Thyroid gland (tissue), 4 donors: ENCODE results near the gene CHMP1A. TPM values are rescaled to one million over a fixed set of nuclear protein-coding genes. Genes with fewer than 3 reads are reported as not detected.
"Not testable (repeated sequence)": the region's sequence is repeated elsewhere in the genome, so short reads cannot be mapped to it uniquely, and the experiment has no call there.

ENCODE experiments used
- DNase-seq, 2 donors: peaks; one replicate each; pipeline ENCODE4 v3.0.0-alpha.2; 2019
- H3K27ac ChIP-seq, 3 donors: fragments of 200-600 bp; sonication (generic); 1 replicate in 2 of 3; 2 replicates in 1 of 3; pipeline ENCODE4 v1.5.1; 2016 to 2019; ENCODE audit warnings: mild to moderate bottlenecking in 1 of 3, moderate library complexity in 1 of 3
- H3K27me3 ChIP-seq: fragments of 200-600 bp; sonication (generic); one replicate; pipeline ENCODE4 v1.5.1; 2019
- H3K36me3 ChIP-seq, 2 donors: fragments of 200-600 bp; sonication (generic); one replicate each; pipeline ENCODE4 v1.5.1; 2016 to 2019
- H3K4me1 ChIP-seq, 2 donors: fragments of 200-600 bp; sonication (generic); one replicate each; pipeline ENCODE4 v1.5.1; 2017 to 2019
- H3K4me3 ChIP-seq, 3 donors: fragments of 200-600 bp; sonication (generic); replicated peaks in 1 of 3; 1 replicate in 2 of 3; 2 replicates in 1 of 3; pipeline ENCODE4 v1.5.1; 2016; ENCODE audit warnings: mild to moderate bottlenecking in 1 of 3
- H3K9me3 ChIP-seq: fragments of 200-600 bp; sonication (generic); one replicate; pipeline ENCODE4 v1.5.1; 2017
- POLR2A ChIP-seq, 2 donors: fragments of 450-650 bp; IDR thresholded peaks; one replicate each; pipeline ENCODE4 v1.6.1; 2017; ENCODE audit warnings: antibody characterized with exemption in 2 of 2, mild to moderate bottlenecking in 2 of 2, moderate library complexity in 1 of 2
- WGBS, 2 donors: methylation state at CpG; one replicate each; pipeline ENCODE4 v1.1.5; 2017; 5-methylcytosine and 5-hydroxymethylcytosine counted together
- intact Hi-C: fragments of 100-400 bp; cut with DNase I; formaldehyde crosslinking; loops from one replicate; pipeline ENCODE4 v1.15.1; 2023
- total RNA-seq, 4 donors: library from RNA; depleted of rRNA; stranded (reverse); fragments of >200 nt; gene quantifications; one replicate each; pipeline ENCODE4 v1.2.3, GENCODE V29; 2016
- TF ChIP-seq, protein P1 (sequence below), 6 experiments: fragments of 200-600 bp in 3 of 6; fragments of 450-650 bp in 3 of 6; sonication (generic) in 3 of 6; IDR thresholded peaks; one replicate each; pipeline ENCODE4 v1.5.1; 2016 to 2019; ENCODE audit warnings: antibody characterized with exemption in 6 of 6, mild to moderate bottlenecking in 2 of 6, inconsistent platforms in 1 of 6, moderate library complexity in 1 of 6

Gene CHMP1A
- total RNA-seq, 4 donors from 2014 or later: 66.8 to 95.1 (median 76.0) TPM

GRCh38 chr16:89667633-89668032 lies 10.1 kb upstream of the CHMP1A start:
- peaks cover 4 to 7% of the 10 kb centered on the region in 2 donors for H3K4me1 ChIP-seq
- H3K27ac ChIP-seq: no peak overlapping the region
- no peak for DNase-seq
- no peaks in the 10 kb centered on the region for H3K9me3 ChIP-seq
- TF ChIP-seq POLR2A (IDR thresholded peaks at IDR 0.05): no peak
- H3K36me3 ChIP-seq: no peaks in the 10 kb centered on the region
- no peaks in the 10 kb centered on the region for H3K27me3 ChIP-seq
- H3K4me3 ChIP-seq: no peak overlapping the region
- 73 to 93% methylated on average over 5 to 6 of the region's 9 CpGs for WGBS, 2 donors
- intact Hi-C loops: no loop called here

- H3K36me3 ChIP-seq, H3K27ac ChIP-seq, H3K27me3 ChIP-seq, H3K9me3 ChIP-seq, intact Hi-C loops, H3K4me1 ChIP-seq, H3K4me3 ChIP-seq: not testable (repeated sequence)
- WGBS, 2 donors: 53 to 61% methylated on average over 7 of the region's 7 CpGs
- peak; percentile 37 to 49 for DNase-seq
- TF ChIP-seq, protein P1, sequence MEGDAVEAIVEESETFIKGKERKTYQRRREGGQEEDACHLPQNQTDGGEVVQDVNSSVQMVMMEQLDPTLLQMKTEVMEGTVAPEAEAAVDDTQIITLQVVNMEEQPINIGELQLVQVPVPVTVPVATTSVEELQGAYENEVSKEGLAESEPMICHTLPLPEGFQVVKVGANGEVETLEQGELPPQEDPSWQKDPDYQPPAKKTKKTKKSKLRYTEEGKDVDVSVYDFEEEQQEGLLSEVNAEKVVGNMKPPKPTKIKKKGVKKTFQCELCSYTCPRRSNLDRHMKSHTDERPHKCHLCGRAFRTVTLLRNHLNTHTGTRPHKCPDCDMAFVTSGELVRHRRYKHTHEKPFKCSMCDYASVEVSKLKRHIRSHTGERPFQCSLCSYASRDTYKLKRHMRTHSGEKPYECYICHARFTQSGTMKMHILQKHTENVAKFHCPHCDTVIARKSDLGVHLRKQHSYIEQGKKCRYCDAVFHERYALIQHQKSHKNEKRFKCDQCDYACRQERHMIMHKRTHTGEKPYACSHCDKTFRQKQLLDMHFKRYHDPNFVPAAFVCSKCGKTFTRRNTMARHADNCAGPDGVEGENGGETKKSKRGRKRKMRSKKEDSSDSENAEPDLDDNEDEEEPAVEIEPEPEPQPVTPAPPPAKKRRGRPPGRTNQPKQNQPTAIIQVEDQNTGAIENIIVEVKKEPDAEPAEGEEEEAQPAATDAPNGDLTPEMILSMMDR (IDR thresholded peaks at IDR 0.05): peak in 1 of 6 experiments; percentile 36
Observed at GRCh38 chr16:89667000-89667399, 9.5 kb upstream of the CHMP1A start.

DNA sequence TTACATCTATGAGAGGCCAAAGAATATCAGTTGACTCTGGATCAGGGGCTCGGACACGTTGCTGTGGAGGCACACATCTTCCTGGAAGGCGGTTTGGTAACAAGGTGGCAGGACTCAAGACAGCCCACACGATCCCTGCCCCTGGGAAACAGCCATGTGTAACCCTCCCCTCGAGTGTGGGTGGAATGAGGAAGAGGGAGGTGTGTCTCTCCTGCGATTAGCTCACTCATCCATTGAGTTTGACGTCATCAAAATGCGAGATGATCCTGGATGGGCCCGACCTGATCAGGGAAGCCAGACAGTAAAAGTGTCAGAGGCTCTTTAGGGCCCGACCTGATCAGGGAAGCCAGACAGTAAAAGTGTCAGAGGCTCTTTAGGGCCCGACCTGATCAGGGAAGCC lies 6.7 kb upstream of the CHMP1A start:
- intact Hi-C loops, DNase-seq, H3K27me3 ChIP-seq, H3K4me1 ChIP-seq, H3K36me3 ChIP-seq, H3K27ac ChIP-seq, H3K9me3 ChIP-seq, H3K4me3 ChIP-seq: not testable (repeated sequence)
- WGBS, 2 donors: 91 to 95% methylated on average over 11 of the region's 11 CpGs

DNA sequence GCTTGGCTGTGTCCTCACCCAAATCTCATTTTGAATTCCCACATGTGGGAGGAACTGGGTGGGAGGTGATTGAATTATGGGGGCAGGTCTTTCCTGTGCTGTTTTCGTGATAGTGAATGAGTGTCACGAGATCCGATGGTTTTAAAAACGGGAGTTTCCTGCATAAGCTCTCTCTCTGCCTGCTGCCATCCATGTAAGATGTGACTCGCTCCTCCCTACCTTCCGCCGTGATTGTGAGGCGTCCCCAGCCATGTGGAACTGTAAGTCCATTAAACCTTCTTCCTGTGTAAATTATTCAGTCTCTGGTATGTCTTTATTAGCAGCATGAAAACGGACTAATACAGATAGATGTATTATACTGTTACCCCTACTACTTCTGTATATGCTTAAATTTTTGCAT lies 3.7 kb upstream of the CHMP1A start:
- TF ChIP-seq POLR2A (IDR thresholded peaks at IDR 0.05): no peak
- TF ChIP-seq, protein P1 (IDR thresholded peaks at IDR 0.05): no peak
- no peak for DNase-seq
- H3K36me3 ChIP-seq: no peaks in the 10 kb centered on the region
- no peak overlapping the region for H3K27ac ChIP-seq
- H3K4me3 ChIP-seq: no peak overlapping the region
- intact Hi-C loops: no loop called here
- 97% methylated on average over 9 of the region's 9 CpGs for WGBS, 2 donors
- peaks cover 8 to 14% of the 10 kb centered on the region in 2 donors for H3K4me1 ChIP-seq
- no peaks in the 10 kb centered on the region for H3K27me3 ChIP-seq
- H3K9me3 ChIP-seq: no peaks in the 10 kb centered on the region

GRCh38 chr16:89660146-89660545 lies 2.6 kb upstream of the CHMP1A start:
- Histone ChIP-seq H3K36me3 (no peaks in the 10 kb centered on the region), H3K27ac (no peak overlapping the region), H3K4me1 (peaks cover 8 to 15% of the 10 kb centered on the region in 2 donors), H3K9me3 (no peaks in the 10 kb centered on the region), H3K27me3 (no peaks in the 10 kb centered on the region), H3K4me3 (no peak overlapping the region)
- no peak for DNase-seq
- WGBS, 2 donors: 87 to 97% methylated on average over 6 to 7 of the region's 7 CpGs
- intact Hi-C loops: no loop called here
- TF ChIP-seq, protein P1 (IDR thresholded peaks at IDR 0.05): no peak
- TF ChIP-seq POLR2A (IDR thresholded peaks at IDR 0.05): no peak

DNA sequence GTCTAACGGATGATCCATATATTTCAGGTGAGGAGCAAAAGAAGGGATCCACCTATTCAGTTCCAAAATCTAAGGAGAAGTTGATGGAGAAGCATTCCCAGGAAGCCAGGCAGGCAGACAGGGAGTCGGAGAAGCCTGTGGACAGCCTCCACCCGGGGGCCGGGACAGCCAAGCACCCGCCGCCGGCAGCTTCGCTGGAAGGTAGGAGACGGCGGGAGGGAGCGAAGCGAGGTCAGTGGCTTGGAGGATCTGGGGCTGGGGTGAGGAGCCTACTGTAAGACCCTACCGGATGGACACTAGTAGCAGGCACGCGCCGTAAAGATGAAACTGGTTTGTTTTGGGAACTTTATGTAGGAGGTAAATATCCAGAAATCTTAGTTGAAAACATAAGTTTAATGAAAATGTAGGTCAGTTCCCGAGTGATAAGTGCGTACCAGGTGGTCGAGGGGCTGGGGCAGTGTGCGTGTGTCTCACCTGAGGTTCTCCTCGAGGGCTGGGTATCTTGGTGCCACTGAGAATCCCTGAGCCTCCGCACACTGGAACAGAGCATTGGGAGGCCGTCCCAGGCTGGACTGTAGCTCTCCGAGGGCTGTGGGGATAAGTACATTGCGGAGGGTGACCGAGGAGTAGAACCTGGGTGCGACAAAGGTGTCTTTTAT lies 842 bp upstream of the CHMP1A start:
- H3K4me3 ChIP-seq: peak overlapping the region; percentile 43 to 93 (median 73)
- intact Hi-C loops: no loop called here
- peak; percentile 8 to 25 for DNase-seq
- H3K36me3 ChIP-seq: no peaks in the 10 kb centered on the region
- no peaks in the 10 kb centered on the region for H3K27me3 ChIP-seq
- peak overlapping the region in 1 of 3 donors; percentile 54 for H3K27ac ChIP-seq
- WGBS, 2 donors: 16 to 20% methylated on average over 26 to 27 of the region's 27 CpGs
- no peak for TF ChIP-seq POLR2A (IDR thresholded peaks at IDR 0.05)
- TF ChIP-seq, protein P1 (IDR thresholded peaks at IDR 0.05): peak in 1 of 6 experiments; percentile 4
- H3K9me3 ChIP-seq: no peaks in the 10 kb centered on the region
- peaks cover 8 to 15% of the 10 kb centered on the region in 2 donors for H3K4me1 ChIP-seq
